Lower leg skin (tissue), 3 donors: ENCODE results near the gene RNF11.

Experiments used
- CTCF ChIP-seq, 3 donors: fragments of 450-650 bp; IDR thresholded peaks; one replicate each; pipeline ENCODE4 v1.5.1; 2016; ENCODE audit warnings: antibody characterized with exemption in 3 of 3, mild to moderate bottlenecking in 3 of 3, moderate library complexity in 2 of 3
- POLR2A ChIP-seq, 2 donors: fragments of 450-650 bp; IDR thresholded peaks; one replicate each; pipeline ENCODE4 v1.6.1; 2016 to 2017; ENCODE audit warnings: antibody characterized with exemption in 2 of 2, mild to moderate bottlenecking in 1 of 2, moderate library complexity in 1 of 2

- TF ChIP-seq CTCF (IDR thresholded peaks at IDR 0.05) = no peak
- TF ChIP-seq POLR2A (IDR thresholded peaks at IDR 0.05) = no peak
Observed at GRCh38 chr1:51192213-51192843, 43.7 kb upstream of the RNF11 start.
